GM15510 (cell line): ENCODE results near the gene NTM.

Experiments
- POLR2A ChIP-seq: IDR thresholded peaks from 3 replicates; pipeline ENCODE4 v1.6.1; 2011; ENCODE audit warnings: borderline replicate concordance; ENCODE audit not compliant: insufficient read length; ENCODE audit errors: extremely low read depth

The NTM gene

DNA sequence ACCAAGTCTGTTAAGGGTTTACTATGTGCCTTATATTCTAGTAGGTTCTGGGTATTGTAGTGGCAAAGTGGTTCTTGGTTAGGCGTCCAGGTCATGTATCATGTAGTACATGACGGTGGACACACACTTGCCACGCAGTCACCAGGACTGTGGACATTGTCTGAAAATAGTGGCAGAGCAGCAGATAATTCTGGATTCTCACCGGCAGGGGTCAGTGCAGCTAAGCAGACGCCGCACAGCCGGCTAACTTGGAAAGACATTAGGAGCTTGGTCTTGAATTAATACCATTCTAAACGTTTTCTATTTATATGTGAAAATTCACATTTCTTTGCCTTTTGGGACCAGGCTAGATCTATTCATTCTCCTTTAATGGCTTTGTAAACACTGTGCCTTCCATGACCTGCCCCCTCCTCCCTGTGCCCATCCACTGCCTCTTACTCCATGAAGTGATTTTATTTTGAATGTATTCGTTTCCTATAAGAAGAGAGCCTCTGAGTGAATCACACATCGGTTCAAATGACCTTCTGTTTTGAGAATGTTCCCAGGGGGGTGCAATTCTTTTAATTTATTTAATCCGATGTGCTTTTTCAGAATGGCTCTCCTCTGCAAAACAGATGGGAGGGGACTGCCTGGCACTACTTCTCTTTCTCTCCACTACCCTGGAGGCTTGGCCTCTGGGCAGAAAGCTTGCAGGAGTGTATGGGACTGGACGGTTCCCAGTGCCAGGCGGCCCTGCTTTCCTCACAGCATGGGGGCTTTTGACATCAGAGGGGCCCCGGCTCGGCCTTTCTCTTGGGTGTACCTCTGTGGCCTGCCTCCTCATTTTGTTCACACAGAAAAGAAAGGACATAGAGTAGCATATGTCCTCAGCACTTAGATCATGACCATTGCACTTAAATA is 378.0 kb downstream of the NTM start:
- TF ChIP-seq POLR2A, result no peak

DNA sequence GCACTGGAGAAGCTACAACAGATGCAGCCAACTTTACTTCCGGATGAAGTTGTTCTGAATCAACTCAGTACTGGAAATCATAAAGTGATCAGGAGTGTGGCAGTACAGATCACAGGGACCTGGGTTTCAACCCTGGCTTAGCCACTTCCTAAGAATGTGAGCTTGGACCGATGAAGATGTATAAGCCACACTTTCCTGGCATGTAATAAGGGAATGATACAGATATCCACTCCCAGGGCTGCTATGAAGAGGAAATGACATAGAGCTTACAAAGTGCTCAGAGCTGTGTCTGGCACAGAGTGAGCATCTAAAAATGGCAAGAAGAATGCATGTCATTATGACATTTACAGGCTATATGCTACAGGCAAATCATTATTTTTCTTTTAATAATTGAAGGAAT is 378.7 kb downstream of the NTM start:
- TF ChIP-seq POLR2A, result no peak

GRCh38 chr11:131750152-131750551 is 379.7 kb downstream of the NTM start:
- TF ChIP-seq POLR2A, result no peak

GRCh38 chr11:131750692-131751091 is 380.3 kb downstream of the NTM start:
- TF ChIP-seq POLR2A, result no peak

DNA sequence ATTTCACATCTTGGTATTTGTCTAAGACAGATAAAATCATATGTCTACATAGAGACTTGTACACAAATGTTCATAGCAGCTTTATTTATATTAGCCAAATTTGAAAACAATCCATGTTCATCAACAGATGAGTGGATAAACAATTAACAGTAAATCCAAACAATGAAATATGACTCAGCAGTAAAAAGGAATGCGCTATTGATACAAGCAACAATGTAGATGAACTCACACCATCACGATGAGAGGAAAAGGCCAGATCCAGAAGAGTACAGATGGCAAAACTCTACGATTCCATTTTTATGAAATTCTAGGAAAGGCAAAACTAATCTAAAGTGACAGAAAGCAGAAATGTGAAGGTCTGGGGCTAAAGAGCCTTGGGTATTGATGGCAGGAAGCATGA is 384.3 kb downstream of the NTM start:
- no peak for TF ChIP-seq POLR2A

GRCh38 chr11:131756479-131757110 is 386.2 kb downstream of the NTM start:
- TF ChIP-seq POLR2A, result no peak

GRCh38 chr11:131758726-131759125 is 388.3 kb downstream of the NTM start:
- TF ChIP-seq POLR2A, result no peak

DNA sequence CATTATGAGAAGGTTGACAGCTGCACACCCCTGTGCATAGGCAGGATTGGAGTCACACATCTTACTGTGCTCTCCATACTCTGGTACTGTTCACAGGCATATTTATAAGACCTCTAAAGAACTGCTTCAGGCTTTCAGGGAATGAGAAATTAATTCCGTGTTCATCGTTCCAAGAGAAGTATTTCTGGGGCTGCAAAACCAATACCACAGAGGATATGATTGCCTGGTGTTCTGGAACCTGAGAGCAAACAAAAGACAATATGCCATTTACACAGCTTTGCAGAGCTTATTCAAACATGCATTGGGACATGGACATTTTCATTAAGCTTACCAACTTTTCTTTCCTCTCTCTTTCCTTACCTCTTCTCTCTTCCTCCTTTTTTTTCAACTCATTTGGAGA is 388.7 kb downstream of the NTM start:
- no peak for TF ChIP-seq POLR2A

DNA sequence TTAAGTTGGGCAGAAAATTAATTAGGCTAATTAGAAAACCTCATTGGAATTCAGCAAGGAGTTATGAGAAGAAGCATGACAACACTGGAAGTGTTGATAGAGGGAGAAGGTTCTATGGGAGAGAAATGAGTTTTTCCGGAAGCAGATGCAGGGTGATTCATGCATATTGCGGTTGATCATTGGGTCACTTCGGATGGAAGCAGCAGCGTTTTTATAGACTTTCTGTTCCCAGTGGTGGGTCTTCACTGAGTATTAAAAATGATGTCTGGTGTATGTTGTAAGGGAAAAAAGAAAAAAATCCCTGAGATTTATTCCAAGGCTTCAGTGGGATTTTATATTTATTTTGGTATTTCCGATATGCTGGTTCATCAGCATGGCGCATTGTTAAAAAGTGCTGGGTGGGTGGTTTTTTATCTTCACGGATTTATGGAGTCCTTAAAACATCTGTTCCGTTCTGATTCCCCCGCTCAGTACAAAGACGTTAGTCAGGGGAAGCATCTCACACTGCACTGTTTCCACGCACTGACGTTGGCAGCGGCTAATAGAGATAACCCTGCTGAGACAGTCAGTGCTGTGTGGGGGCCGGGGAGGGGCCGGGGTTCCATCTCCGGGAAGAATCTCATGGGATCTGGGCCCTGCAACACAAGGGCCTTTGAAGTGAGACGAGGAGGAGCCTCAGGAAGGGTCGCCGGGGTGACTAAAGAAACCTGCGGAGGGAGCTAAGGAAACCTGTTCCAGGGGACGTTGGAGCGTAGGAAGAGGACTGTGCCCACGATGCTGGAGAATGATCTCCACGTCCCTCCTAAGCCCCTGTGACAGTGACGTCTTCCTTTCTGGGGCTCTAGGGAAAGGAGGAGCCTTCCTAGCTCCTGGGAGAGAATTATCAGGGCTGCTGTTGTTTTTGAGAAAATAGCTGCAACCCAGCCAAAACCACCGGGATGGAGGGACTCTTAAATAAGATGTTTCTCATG is 390.0 kb downstream of the NTM start:
- no peak for TF ChIP-seq POLR2A

- no peak for TF ChIP-seq POLR2A
Observed at GRCh38 chr11:131762346-131763110, 392.1 kb downstream of the NTM start.

- no peak for TF ChIP-seq POLR2A
Observed at GRCh38 chr11:131763193-131763890, 392.9 kb downstream of the NTM start.

GRCh38 chr11:131764126-131764525 is 393.7 kb downstream of the NTM start:
- no peak for TF ChIP-seq POLR2A

DNA sequence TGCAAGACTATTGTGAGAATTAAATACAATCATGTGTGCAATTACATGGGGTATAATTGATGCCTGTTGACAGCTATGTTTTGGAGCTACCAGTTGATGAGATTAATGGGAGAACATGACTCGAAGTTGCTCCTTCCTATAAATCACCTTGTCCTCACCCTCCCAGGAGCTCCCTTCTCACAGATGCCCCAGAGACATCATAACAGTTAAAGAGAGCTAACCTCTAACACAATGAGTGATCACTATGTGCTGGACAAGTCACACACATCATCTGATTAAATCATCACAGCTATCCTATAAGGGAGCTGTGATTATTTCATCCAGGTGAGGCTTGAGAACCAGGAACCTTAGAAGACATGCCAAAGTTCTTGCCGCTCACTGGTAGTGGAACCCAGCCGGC is 394.2 kb downstream of the NTM start:
- no peak for TF ChIP-seq POLR2A

DNA sequence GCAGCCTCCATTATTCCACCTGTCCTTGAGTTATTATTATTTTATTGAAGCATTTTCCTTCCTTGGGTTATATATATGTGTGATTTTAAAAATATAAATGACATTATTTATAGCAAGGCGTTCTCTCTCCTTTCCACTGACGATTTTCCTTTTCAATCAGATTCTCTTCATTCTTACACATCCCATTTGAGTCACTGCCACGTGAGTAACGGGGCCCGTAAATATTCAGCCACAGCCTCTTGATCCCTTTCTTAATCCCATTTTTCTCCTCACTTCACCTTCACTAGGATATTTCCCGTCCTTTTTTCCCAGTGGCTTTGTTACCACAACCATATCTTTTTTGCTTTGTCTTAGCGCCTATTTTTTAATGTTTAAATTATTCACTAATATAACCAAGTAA is 396.2 kb downstream of the NTM start:
- no peak for TF ChIP-seq POLR2A
